Measurements from ENCODE around the gene MOB3A.

Gene MOB3A

DNA sequence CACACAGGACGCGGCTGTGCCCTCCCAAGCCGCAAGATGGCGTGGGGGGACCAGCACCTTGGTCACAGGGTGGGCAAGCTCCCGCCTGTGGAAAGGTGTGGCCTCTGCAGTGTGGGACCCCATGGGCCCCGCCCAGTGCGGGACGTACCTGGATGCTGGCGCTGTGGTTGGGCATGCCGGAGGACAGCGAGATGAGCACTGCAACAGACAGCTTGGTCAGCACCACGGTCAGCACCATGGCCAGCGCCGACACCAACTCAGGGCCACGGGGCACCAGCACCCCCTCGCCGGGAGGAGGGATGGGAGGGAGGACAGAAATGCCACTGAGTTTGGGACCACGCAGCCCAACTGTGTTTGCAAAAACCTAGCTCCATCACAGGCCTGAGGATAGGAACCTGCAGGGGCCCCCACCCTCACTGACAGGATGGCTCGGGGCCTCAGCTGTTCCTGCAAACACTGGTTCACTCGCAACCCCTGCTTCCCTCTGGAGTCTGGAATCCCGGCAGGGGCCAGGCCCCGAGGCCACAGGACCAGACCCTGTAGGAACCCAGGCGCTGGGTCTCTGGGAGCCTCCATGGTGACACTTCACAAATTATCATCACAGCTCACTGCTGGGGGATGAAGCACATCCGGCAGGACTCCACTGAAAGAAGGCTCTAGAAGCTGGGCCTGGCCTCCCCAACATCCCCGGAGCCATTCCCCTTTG lies 27.7 kb upstream of the MOB3A start:
- DNase-seq: no peak

DNA sequence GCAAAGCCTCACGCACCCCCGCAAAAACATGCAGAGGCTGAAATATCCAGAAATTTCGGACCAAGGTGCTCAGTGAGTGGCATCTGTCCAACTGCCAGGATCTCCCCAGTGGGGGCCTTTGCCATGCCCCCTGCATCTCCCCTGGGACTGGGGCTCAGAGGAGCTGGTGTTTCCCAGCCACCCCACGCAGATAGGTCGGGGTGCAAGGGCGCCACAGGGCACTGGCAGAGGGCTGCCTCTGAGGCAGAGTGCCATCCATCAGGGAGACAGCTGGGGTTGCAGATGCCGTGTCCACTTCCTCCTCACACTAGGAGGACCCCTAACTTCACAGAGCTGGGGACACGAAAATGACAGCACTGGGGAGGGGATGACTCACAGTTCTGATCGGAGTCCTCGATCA lies 26.9 kb upstream of the MOB3A start:
- DNase-seq: no peak

DNA sequence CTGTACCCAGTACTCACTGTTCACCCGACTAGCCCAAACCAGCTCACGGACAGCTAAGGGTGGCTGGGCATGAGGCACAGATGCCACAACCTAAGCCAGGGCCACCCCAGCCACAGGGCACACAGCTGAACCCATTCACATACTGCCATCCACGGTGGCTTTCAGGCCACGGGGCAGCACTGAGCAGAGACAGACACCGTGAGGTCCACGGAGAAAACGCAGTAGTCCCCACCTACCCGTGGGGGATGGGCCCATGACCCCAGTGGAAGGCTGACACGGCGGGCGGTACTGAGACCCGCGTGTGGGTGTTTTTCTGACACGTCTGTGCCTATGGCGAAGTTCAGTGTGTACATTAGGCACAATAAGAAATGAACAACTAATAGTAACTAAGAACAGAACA lies 26.1 kb upstream of the MOB3A start:
- no peak for DNase-seq

DNA sequence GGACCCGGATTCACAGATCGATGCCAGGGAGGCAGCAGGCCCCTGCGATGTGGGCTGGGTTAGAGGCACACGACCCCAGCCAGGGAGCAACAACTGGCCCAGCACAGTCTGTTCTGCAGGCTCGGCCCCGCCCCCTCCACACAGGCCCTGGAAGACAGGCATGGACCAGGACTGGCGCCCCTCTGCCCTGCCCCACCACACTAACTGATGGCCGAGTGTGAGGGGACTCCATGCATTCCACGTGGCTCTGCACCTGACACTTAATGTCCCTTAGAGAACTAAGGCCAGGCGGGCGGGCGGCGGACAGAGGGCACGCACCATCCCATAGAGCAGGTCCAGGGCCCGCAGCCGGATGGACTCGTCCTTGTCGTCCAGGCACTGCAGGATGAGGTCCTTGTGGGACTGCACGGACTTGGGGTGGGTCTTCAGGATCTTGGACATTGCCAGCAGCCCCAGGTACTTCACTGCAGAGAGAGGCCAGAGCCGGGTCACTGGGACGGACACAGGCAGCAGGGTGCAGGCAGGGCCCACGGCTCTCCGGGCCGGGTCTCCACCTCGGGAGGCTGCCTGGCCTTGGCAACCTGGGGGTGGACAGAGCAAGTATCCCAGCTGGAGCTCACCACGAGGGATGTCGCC lies 25.4 kb upstream of the MOB3A start:
- no peak for DNase-seq

DNA sequence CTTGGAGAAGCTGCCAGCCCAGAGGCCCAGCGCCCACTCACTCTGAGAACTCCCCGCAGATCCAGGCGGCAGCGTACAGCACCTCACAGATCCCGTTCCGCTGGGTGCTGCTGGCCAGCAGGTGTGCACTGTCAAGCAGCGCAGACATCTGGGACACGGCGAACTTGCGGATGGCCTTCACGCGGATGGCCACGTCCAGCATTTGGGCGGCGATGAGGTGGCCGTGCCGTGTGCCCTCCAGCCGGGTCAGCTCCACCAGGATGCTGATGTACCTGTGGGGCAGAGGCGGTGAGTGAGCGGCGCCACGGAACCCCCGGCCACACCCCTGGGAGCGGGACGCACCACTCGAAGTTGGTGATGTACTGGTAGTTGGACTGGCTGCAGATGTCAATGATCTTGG lies 24.7 kb upstream of the MOB3A start:
- no peak for DNase-seq

DNA sequence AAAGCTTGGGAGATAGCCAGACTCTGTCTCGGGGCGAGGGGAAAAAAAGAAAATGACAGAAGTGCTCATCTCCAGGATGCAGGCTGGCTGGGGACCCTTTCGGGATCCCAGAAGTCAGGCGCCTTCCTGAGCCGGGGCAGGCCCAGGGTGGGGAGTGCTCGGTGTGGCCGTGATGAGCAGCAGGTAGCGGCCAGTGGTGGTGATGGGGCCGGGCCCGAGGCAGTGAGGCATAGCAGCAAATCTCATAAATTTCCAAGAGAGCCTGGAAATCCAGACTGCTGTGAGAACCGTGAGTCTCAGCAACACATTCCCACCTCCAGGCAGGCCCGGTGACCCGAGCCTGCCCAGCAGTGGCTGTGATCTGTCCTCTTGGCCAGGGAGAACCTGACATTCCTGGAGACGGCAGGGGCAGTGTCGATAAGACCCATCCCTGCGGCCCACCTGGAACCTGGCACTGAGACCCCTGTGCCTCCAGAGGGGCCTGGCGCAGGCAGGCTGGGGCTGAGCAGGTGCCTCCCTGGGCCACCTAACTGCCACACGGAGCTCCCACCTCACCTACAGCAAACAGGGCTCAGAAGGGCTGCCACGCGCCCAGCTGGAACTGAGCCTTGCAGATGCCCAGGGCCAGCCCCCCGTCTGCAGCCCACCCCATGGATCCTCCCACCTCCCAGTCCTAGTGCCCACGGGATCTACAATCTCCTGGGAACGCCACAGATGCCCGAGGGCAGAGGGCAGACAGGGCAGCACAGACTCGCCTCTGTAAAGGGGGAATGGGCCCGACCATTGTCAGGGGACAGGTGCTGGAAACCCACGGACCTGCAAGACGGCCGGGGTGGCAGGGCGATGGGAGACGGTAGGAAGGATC lies 24.0 kb upstream of the MOB3A start:
- no peak for DNase-seq

DNA sequence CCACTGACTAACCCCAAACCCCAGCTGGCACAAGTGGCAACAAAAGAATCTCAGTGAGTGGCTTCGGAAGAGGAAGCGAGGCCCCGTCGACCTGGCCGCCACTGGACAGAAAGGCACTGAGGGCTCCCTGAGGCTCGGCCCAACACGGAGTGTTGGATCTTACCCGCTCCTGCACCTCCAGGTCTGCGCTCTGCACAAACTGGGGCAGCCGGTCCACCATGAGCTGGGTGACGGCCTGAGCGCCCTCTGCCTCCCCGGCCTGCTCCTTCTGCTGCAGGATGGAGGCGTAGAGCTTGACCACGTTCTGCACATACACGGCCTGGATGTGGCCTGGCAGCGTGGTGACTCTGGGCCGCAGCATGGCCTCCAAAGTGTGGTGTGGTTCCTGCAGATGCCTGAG lies 22.3 kb upstream of the MOB3A start:
- no peak for DNase-seq

DNA sequence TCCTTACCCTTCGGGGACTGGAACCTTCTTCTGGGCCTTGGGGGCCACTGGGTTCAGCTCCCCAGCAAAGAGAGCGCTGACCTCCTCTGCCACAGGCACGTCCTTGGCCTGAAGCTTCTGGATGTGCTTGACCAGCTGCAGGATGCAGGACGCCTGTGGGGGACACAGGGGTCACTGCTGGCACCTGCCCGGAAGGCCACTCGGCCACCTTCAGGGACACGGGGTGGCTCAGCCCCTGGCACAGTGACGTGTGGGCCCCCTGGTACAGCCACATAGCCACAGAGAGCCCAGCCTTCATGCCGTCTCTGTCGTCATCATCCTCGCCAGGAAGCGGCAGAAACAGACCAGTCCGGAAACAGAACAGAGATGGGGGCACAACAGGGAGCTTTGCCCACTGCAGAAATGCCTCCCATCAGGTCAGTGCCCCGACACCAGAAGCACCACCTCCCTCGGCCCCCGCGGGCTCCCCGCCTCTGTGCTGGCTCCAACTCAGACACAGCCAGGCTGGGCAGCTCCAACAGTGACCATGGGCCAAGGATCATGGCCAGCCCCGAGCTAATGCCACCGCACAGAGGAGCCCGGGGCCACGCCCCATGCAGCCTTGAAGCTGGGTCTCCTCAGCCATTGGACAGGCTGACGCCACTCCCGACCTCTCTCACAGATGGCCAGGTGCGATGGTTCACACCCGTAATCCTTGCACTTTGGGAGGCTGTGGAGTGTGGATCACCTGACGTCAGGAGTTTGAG lies 21.3 kb upstream of the MOB3A start:
- DNase-seq: no peak

DNA sequence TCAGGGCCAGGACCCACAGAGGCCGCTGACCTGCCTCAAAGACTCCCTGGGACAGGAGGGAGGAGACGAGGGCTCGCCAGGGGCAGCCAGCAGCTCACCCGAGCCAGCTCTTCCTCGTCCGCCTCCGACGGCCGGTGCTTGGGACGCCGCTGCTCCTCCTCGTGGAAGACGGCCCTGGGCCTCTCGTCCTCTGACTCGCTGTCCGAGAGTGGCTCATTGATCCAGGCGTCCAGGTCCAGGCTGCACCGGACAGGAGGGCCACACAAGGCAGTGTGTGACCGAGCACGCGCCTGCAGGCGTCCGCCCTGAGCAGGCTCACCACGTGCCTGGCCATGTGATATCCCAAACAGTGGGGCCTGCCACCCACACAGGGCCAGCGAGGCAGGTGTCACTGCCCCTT lies 20.4 kb upstream of the MOB3A start:
- no peak for DNase-seq

DNA sequence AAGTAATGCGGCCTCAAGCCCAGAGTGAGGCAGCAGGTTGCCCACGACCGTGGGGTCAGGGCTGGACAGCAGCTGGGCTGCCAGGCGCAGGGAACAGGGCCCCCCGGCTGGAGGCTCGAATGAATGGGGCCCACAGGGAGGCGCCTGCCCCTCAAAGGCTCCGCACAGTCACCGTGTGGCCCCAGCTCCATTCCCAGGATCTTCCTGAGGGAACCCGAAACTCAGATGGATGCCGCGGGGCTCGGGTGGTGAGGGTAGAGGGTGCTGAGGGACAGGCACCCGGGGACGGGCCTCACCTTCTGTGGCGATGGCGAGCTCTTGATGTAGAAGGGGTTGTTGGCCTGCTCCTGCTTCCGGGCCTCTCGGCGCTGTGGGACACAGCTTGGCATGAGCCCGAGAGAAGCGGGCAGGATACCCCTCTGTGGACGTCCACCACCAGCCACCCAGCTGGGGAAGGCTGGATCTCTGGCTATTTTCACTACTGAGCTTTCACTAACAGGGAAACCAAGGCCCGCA lies 19.8 kb upstream of the MOB3A start:
- no peak for DNase-seq

DNA sequence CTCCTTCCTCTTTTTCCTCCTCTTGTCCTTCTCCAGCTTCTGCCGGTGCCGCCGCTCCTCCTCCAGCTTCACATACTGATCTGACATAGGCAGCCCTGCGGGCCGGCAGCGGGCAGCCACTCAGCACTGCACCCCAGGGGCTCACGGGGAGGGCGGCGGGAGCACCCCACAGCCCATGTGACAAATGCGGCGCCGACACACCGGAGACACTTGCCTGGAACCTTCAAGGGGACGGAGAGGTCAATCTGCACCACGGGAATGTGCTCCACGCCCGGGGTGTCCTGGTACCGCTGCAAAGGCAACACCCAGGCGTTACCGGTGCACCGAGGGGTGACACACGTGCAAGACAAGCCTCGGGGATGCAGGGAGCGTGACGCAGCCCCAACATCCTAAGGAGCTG lies 19.2 kb upstream of the MOB3A start:
- DNase-seq: no peak

DNA sequence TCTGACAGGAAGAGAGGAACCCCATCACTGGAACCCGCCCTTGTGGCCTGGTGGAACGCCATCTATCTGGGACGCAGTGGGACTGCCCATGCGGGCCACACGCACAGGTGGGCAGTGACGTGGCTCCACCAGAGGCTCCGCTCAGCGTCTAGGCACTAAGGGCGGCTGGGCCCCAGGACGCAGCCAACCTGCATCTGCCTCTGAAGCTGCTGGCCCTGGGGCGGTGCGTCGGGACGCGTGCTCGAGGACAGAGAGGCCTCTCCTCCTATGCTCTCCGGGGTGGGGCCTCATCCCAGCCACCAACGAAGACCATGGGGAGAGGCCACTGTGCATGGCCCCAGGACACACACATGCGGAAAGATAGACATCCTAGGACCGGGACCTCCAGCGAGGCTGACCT lies 18.7 kb upstream of the MOB3A start:
- no peak for DNase-seq

DNA sequence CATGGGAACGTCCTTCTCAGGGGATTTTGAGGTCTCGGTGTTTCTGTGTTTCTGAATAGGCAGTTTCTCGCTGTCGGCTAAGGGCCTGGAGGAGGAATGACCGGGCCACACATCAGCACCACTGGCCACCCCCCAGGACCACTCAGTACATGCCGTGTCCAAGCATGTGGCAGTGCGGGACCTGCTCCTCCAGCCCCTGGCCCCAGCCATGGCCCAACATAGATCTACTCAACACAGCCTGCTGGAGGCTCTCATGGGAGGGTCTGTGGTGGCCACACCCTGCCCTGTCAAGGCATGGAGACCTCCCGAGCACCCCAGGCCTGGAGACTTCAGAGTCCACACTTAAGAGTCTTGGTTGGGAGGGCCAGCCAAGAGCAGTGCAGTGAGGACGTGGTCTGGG lies 18.1 kb upstream of the MOB3A start:
- DNase-seq: no peak

DNA sequence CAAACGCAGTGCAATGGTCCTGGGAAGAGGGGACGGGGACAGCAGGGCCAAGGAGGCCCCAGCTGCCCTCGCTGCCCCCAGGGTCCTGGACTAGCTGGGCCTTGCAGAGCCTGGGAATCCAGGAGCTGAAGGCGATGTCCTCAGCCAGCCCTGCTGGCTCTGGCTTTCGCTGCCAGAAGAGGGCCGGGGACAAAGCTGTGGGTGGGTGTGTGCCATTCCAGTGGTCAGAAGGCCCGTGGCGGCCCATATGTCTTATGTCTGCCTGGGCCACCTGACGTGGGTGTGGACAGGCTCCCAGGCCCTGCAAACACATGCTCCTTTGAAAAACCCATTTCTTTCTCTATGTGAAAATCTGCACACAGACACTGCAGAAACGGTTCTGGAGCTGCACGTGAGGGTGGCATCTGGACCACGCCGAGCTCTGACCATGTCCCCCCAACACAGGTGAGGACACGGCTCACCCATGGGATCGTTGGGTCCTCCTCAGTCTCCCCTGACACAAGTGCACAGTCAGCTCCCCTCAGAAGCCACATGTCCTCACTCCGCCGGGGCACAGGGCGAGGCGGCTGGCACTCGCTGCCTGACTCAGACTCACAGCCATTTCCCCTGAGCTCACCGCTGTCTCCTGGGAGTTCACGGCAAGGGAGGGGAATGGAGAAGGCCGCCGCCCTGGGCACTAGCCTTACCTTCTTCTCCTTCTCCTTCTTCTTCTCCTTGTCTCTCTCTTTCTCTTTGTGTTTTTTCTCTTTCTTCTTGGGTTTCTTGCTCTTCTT lies 17.5 kb upstream of the MOB3A start:
- DNase-seq: no peak

DNA sequence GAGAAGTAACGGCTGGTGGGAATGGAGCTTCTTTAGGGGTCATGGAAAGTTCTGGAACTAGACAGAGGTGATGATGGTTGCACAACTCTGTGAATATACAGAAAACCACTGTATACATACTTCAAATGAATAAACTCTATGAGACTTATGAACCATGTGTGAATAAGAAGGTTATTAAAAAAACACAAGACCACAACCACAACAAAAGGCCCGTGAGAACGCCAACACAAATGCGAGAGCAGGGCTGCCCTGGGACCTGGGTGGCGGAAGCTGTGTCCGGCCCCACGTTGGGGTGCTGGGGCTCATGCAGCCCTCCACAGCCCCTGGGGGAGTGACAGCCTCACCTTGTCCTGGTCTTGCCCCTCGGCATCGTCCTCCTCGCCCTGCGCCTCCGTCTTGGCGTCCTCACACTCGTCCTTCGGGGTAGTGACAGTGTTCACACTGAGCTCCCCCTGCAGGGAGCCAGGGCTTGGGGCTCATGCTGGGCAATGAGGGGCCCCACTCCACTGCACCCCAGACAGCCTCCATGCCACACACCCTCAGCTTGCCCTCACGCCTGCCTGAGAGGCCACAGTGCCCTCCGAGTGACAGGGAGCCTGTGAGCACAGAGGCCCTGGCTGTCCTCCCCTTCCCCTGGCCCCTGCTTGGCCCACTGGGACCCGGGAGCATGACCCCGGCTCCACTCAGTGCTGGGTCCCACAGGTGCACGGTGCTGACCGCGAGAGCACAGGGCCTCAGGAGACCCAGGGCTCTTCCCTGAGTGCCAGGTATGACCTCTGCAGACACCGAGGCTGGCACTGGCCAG lies 16.6 kb upstream of the MOB3A start:
- DNase-seq: no peak

DNA sequence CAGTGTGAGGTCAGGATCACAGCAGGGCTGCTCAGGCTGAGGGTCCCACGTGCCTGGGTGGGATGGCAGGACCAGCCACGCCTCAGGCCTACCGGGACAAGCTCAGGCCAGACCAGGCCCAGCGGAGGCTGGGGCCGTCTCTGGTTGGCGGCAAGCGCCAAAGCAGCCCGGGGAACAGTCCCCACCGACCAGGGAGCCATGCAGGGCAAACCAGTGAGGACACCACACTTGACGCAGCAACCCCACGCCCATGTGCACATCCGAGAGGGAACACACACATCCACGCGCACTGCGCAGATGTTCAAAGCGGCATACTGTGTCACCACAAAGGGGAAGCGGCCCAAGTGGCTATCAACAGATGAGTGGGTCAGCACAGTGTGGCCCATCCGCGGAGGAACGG lies 15.8 kb upstream of the MOB3A start:
- DNase-seq: no peak

DNA sequence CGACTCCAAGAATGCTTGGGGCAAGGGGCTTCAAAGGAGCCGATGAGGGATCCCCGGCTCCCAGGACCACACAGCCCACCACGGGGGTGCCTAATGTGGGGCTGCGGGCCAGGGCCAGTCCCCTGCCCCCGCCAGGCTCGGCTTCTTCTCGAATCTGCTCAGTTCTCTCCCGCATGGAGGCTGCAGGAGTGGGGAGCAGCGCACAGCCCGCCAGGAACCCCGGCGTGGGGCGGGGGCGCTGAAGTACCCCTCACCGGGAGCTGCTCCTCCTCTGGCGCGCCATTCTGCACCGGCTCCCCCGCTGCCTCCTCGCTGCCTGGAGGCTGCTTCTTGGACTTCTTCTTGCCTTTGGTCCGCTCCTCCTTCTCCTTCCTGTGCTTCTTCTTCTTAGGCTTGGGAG lies 15.3 kb upstream of the MOB3A start:
- no peak for DNase-seq

DNA sequence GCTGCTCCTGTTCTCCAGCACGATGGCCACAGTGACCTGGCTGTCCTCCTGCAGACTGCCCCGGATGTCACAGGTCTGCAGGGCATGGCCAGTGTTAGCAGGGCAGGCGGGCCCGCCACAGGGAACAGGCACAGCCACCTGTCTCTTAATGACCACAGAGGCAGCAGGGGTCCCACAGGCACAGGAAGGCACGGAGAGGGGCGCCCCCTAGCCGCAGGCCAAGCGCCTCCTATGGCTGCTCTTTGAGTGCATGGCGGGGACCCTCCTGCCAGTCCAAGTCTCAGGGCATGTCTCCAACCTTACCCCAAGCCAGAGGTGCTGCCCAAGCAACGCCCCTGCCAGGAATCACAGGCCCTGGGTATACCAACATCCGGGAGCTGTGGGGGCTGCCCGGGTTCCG lies 14.7 kb upstream of the MOB3A start:
- no peak for DNase-seq

DNA sequence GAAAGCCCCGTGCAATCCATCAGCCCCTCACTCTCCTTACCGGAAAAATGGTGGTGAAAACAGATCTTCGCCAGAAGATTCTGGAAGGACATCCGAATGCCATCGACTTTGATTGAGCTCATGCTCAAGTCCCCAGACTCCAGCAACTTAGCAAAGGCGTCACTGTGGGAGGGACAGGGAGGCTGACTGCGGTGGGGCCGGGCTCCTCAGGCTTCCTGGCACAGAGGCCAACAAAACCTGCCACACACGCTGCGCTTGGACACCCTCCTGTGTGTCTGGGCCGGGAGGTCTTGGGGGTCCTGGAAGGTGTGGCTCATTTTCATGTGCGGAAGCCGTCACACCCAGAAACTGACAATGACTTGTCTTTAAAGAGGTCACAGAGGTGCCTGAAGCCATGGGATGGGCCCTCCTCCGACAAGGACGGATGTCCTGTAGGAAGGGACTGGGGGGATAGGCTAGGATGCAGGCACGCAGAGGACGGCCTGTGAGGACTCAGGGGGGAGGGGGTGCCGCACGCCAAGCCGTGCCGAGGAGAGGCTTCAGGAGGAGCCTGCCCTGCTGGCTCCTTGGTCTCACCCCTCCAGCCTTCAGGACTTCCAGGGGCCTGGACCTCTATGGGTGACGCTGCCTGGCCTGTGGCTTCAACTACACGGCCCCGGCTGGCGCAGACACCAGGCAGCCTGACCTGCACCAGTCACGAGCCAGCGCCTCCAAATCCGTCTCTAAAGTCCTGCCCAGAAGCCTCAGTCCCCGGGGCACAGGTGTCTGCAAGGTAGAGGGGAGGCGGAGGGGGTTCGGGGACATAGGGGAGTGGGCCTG lies 13.1 kb upstream of the MOB3A start:
- no peak for DNase-seq

DNA sequence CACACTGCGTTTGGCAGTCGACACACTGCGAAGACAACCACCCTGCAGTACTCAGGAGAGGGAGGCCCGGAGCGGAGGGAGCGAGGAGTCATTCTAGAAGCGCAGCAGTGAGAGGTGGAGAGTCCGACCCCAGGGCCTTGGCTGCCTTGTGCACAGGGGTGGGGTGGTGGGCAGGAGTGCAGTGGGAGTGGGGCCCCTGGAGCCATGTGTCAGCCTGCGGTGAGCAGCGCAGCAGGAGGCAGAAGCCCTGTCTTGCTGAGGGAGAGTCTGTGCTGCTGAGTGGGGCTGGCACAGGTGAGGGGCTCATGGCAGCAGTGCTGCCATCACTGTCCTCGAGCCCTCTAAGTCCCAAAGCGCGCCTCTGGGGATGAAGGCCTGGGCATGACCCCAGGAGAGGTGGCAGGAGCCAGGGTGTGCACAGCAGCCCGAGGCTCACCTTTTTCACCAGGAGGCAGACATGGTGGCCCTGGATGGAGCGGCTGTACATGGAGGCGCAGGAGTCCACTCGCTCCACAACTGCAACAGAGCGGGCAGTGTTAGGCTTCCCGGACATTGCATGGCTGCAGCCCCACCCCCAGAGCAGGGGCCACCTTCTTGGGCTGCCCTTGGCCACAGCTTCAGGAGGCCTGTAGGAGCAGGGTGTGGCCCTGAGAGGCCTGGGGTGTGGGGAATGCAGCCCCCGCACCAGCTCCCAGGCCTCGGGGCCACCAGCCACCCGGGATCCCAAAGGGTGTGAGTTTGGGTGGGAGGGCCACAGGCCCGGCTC lies 12.3 kb upstream of the MOB3A start:
- DNase-seq: no peak
